Head of caudate nucleus (tissue), 42 donors: Measurements from ENCODE around the gene CRYZ.
"Not testable (repeated sequence)": the region's sequence is repeated elsewhere in the genome, so short reads cannot be mapped to it uniquely, and the experiment has no call there.

Experiments
- DNase-seq, 42 donors: peaks; one replicate each; pipeline versions ENCODE4 v3.0.0 to v3.0.0-alpha.2; 2020 to 2021; ENCODE audit warnings: mixed read lengths in 7 of 42
- intact Hi-C: fragments of 100-400 bp; cut with DNase I; formaldehyde crosslinking; loops from one replicate; pipeline ENCODE4 v1.15.0; 2022

CRYZ gene, protein sequence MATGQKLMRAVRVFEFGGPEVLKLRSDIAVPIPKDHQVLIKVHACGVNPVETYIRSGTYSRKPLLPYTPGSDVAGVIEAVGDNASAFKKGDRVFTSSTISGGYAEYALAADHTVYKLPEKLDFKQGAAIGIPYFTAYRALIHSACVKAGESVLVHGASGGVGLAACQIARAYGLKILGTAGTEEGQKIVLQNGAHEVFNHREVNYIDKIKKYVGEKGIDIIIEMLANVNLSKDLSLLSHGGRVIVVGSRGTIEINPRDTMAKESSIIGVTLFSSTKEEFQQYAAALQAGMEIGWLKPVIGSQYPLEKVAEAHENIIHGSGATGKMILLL

DNA sequence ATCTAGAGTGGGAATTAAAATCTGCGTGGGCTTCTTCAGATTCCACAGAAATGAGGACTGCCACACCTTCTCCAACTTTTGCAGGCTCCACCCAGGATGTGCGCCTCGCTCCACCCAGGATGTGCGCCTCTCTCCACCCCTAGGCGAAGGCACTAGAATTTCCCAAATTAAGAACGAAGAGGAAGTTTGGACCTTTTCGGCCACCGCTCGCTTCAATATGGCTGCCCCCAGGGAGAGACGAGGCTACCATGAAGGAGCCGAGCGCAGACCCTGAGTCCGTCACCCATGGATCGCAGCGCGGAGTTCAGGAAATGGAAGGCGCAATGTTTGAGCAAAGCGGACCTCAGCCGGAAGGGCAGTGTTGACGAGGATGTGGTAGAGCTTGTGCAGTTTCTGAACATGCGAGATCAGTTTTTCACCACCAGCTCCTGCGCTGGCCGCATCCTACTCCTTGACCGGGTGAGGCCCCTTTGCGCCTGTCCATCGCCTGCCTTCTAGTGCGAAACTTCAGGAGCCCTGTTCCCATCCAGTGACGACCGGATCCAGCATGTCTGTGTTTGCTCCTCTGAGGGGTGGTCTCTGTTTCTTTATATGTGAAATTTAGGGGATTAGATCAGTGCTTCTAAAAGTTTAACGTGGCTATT lies at the start of gene CRYZ, which contains the start of gene TYW3:
Gene CRYZ, minus strand, starts transcription at position 91 of the 644 bp plus-strand sequence. CDS start 8,229 bp downstream, outside the sequence.
Gene TYW3, plus strand, starts transcription at position 193 of the 644 bp plus-strand sequence. Its CDS starts 93 bp downstream, at position 286.
- DNase-seq: peak; percentile 84 to 97 (median 93)

DNA sequence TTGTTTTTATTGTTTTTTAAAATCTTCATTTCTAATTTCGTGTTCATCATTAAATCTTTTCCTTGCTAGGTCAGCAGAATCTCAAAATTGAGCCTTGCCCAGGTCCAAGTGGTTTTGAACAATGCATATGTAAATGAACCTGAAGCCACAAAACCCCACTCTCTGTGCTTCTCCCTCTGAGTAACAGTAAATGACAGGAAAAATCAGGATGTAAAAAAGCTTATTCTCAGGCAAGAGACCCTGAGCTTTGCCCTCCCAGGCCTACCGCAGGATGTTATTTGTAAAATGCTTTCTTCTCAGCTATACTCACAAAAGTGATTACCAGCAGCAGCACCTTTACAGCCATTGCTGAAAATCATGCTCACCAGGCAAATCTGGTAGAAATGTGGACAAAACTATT lies 47.7 kb upstream of the CRYZ start:
- intact Hi-C loops: no loop called here
- DNase-seq: no peak

More for the DNA sequence above, at the start of gene CRYZ, which contains the start of gene TYW3:
- intact Hi-C loops: no loop called here

DNA sequence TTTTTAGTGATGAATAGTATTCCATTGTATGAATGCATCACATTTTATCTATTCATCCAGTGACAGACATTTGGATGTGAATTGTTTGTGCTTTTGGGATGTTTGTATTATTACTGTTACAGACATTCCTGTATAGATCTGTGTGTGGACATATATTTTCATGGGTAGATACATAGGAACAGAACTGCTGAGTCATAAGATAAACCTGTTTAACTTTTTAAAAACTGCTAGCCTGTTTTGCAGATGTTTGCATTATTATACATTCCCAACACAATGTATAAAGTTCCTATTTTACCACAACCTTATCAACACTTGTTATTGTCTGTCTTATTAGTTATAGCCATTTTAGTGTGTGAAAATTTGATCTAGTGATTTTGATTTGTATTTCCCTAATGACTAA lies 46.9 kb upstream of the CRYZ start:
- intact Hi-C loops: no loop called here
- DNase-seq: no peak

DNA sequence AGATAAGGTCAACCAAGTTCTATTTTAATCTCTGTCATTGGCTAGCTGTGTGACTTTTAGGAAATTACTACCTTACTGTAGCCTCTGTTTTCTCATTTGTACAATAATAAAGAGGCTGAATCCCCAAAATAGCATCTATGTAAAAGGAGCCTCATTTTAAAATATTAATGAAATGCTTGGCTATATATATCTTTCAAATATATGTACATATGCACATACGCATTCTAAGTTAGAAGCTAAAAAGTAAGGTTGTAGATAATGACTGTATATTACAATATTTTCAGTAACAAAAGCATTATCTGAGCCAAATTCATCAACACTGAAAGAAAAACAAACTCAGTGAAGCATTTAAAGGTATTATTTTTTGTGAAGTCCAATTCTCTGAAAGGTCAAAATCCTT lies 44.7 kb upstream of the CRYZ start:
- intact Hi-C loops: no loop called here
- DNase-seq: no peak

DNA sequence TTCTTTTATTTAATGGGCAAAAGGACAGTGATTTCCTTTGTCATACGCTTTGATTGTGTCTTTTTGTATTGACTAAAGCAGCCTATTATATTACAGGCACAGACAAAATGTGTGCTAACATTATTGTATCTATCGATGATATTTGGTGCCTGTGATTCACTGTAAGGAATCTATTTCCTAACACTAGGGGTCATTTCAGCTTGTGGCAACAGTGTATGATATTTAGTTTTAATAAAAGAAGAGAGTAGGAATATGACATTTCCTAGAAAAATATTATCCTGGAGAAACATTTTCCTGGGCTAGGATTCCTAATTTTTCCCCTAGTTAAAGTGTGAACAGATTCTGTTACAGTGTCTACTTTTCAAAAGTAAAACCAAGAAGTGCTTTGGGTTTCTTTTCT lies 42.9 kb upstream of the CRYZ start:
- no peak for DNase-seq
- intact Hi-C loops: no loop called here

DNA sequence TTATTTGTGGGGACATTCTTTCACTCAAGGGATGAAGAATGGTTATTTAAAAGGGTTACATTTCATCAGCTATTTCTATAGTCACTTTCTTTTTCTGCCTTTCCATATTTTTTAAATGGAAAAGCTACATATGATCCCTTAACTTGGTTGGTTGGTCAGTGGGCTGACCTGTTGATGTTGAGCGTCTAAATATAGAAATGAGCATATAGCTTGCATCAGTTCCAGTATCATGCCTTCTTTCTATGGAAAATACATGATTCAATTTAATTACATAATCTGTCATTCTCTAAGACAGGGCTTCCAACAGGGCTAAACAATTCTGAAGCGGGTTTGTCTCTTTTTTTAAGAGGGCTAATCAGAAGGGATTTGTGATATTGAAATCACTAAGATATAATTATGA lies 40.7 kb upstream of the CRYZ start:
- intact Hi-C loops: loop anchor here (5.0 kb wide), 1 partner anchor 429 kb away; no protein-coding TSS in a partner anchor
- no peak for DNase-seq

DNA sequence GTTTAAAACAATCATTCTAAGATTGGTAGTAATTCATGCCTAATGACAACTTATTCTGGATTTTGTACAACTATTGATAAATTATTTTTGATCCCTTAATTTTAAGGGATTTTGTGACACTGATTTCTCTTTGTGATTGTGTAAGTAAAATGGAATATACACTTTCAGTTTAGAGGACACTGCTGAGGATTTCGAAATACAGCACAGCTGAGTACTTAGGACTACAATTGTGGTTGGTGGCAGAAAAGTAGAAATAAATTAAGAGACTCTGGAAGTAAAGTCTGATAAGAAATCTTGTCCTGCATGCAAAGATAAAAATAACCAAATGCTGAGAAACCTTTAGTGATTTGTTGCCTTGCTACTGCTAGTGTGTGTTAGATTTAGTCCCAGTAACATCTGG lies 40.1 kb upstream of the CRYZ start:
- intact Hi-C loops: loop anchor here (5.0 kb wide), 1 partner anchor 429 kb away; no protein-coding TSS in a partner anchor
- no peak for DNase-seq

DNA sequence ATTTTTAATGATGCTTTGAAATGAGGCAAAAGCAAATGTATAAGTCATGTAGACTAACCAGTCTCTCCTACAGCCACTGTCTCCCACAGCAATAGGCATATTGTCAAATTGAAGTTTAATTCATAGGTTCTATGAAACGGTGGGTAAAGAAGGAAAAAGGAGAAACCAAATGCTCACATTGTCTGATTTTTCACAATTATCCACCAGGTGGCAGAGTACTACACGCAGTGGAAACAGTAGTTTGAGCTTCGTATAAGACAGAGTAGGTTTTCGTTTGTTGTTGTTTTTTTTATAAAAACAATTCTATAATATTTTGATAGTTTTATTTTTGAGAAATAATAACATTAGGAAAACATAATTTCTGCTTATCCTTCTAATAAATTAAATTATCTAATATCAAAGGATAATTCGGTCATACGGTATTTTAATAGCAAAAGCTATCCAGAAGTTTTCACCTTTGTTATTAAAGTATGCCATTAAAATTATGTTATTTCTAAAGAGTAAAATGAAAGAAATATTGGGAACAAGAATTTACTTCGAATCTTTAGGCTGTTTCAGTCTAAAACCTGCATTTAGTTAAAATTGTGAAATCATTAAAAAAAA lies 39.2 kb upstream of the CRYZ start:
- intact Hi-C loops: loop anchor here (5.0 kb wide), 1 partner anchor 430 kb away; no protein-coding TSS in a partner anchor
- peak in 18 of 42 donors; percentile 3 to 71 (median 30) for DNase-seq

DNA sequence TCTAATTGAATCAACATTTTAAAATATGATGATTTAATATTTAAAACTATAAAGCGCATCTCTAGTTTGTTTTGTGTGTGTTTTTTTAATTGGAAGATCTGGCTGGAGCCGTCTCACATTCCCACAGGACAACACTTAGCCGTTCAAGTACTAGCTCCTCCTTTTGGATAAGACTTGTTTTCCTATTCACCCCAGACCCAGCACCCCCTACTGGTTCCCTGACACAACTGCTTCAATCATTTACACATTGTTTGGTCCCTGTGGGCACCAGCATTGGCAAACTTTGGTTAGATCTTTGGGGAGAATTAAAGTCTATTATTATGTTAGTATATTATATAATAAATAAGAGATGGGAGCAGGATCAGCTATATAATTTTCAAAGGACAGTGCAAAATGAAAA lies 34.6 kb upstream of the CRYZ start:
- intact Hi-C loops: no loop called here
- DNase-seq: no peak

DNA sequence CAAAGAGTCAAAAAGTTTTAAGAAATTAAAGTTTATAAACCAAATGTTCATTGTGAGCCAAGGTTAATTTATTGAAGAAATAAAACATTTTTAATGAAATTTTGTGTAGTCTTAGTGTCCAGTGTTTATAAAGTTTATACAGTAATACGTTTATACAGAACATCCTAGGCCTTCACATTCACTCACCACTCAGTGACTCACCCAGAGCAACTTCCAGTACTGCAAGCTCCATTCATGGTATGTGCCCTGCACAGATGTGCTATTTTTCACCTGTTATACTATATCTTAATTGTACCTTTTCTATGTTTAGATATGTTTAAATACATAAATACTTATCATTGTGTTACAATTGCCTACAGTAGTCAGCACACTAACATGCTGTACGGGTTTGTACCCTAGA lies 33.7 kb upstream of the CRYZ start:
- intact Hi-C loops: no loop called here
- no peak for DNase-seq

DNA sequence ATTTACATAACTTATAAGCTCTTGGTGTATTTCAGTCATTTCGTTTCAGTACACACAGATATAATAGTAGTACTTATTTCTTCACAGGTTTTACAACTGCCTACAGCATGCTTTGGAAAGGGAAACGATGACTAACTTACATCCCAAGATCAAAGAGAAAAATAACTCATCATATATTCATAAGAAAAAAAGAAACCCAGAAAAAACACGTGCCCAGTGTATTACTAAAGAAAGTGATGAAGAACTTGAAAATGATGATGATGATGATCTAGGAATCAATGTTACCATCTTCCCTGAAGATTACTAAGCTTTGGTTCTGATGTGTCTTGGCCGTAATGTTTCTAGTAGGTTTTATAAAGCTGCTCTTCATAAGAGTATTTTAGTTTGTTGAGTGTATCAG lies 31.0 kb upstream of the CRYZ start:
- intact Hi-C loops: no loop called here
- DNase-seq: no peak

DNA sequence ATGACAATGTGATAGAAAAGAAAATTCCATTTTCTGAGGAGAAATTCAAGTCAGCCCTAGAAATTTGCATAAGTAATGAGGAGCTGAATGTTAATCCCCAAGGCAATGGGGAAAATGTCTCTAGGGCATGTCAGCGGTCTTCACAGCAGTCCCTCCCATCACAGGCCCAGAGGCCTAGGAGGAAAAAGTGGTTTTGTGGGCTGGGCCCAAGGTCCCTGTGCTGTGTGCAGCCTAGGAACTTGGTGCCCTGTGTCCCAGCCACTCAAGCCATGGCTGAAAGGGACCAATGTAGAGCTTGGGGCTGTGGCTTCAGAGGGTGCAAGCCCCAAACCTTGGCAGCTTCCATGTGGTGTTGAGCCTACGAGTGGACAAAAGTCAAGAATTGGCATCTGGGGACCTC lies 23.8 kb upstream of the CRYZ start:
- intact Hi-C loops, DNase-seq: not testable (repeated sequence)

DNA sequence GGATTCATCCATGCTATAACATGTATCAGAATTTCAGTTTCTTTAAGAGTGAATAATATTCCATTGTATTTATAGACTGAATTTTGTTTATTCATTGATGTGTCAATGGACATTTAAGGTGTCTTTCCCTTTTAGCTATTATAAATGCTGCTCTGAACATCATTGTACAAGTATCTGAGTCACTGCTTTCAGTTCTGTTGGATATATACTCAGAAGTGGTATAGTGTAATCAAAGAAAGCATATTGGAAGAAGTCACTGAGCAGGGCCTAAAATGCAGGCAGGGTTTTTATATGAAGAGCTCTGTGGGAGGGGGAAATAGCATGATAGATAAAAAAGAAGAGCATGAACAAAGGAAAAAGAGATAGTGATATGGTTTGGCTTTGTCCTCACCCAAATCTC lies 22.6 kb upstream of the CRYZ start:
- no peak for DNase-seq
- intact Hi-C loops: no loop called here

DNA sequence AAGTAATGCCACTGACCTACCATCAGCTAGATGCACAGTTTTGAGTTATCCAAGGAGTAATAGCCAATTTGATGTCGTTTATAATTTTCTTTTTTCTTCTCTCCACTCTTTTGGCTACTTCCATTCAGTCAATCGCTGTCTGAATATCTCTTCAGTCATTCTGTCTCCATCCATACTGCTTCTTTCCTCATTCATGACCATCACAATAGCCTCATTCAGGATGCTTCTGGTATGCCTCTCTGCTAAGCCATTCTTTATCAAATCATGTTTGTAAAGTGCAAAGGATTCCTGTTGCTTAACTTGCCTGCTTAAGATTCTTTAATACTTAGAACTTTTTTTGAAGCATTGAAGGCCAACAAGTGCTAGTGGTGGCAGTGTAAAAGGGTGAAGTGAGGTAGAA lies 20.3 kb upstream of the CRYZ start:
- intact Hi-C loops: no loop called here
- DNase-seq: no peak

DNA sequence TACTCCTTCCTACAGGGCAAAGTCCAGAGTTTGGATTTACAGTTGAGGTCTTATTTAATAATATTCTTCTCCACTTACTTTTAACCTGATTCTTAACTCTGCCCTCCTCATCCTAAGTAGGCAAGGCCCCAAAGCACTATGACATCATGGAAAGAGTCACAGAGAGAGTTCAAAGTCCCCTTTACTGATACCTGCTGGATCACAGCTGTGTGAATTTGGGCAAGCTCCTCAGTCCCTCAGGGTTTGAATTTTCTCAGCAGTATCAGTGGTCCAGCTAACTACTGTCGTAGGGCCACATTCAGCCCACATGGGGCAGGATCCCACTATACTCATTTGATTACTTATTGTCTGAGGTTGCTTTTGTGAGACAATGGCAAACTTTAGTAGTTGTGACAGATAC lies 16.1 kb upstream of the CRYZ start:
- DNase-seq: no peak
- intact Hi-C loops: no loop called here

DNA sequence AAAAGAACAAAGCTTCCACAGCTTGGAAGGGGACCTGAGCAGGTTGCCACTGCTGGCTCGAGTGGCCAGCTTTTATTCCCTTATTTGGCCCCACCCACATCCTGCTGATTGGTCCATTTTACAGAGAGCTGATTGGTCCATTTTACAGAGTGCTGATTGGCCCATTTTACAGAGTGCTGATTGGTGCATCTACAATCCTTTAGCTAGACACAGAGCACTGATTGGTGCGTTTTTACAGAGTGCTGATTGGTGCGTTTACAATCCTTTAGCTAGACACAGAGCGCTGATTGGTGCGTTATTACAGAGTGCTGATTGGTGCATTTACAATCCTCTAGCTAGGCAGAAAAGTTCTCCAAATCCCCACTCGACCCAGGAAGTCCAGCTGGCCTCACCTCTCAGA lies 12.4 kb upstream of the CRYZ start:
- DNase-seq, intact Hi-C loops: not testable (repeated sequence)

DNA sequence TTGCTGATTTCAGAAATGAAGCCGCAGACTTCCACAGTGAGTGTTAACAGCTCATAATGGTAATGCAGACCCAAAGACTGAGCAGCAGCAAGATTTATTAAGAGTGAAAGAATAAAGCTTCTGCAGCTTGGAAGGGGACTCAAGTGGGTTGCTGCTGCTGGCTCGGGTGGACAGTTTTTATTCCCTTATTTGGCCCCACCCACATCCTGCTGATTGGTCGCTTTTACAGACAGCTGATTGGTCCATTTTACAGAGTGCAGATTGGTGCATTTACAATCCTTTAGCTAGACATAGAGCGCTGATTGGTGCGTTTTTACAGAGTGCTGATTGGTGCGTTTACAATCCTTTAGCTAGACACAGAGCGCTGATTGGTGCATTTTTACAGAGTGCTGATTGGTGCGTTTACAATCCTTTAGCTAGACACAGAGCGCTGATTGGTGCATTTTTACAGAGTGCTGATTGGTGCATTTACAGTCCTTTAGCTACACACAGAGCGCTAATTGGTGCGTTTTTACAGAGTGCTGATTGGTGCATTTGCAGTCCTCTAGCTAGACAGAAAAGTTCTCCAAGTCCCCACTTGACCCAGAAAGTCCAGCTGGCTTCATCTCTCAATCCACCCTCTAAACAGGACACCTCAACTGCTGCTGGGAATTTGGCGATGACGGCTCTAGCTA lies 7.6 kb upstream of the CRYZ start:
- DNase-seq, intact Hi-C loops: not testable (repeated sequence)

DNA sequence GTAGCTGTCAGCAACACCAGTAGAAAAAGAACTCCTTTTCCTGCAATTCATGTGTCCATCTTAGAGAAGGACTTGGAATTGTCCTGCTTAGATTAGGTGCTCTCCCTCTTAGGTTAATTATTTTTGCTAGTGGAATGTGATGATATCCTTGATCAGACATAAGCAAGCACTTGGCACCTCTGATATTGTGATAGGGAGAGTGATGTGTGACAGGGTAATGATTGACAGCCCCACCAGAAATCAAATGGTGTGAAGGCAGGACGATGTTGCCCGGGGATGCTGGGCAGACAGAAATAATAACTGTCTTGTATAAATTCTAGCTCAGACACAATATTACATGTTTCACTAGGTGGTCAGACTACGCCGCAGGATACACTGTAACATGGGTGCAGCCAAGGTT lies 4.5 kb upstream of the CRYZ start:
- no peak for DNase-seq
- intact Hi-C loops: no loop called here

DNA sequence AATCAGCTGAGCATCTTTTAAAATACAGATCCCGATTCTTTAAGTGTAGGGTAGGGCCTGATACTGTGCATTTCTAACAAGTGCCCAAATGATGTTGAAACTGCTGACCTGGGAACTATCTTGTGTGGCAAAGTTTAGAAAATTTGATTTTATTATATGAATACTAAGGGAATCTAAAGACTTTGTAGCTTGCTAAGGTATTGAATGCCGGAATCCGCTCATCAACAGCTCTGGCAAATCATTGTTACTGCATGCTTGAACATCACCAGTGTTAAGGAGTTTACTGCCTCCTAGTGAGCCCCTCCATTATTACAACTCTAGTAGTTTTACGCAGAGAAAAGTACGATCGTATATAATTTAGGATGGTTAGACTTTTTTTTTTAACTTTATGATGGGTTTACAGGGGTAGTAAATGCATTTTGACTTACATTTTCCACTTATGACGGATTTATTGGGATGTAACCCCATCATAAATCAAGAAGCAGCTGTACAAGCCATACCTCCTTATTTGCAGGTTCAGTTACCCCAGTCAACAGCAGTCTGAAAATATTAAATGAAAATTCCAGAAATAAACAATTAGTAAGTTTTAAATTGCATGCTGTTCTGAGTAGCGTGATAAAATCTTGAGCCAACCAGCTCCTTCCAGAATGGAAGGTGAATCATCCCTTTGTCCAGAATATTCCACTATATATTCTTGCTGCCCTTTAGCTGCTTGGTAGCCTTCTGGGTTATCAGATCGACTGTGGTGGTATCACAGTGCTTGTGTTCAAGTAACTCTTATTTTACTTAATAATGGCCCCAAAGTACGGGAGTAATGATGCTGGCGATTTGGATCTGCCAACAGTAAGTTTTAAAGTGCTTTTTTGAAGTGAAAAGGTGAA lies 994 bp upstream of the CRYZ start:
- DNase-seq: peak in 30 of 42 donors; percentile 4 to 79 (median 46)
- intact Hi-C loops: no loop called here
